ENCODE data around the gene BEND2. TPM values are rescaled to one million over a fixed set of nuclear protein-coding genes. Genes with fewer than 3 reads are reported as not detected.

Gene BEND2
- total RNA-seq (2021) (not detected in 3 replicates), Bru-seq, nascent RNA (not detected)
- long read RNA-seq, experiment 1 = 0 reads
- long read RNA-seq, experiment 2 = 0 reads
- long read RNA-seq, experiment 3 = 0 reads

DNA sequence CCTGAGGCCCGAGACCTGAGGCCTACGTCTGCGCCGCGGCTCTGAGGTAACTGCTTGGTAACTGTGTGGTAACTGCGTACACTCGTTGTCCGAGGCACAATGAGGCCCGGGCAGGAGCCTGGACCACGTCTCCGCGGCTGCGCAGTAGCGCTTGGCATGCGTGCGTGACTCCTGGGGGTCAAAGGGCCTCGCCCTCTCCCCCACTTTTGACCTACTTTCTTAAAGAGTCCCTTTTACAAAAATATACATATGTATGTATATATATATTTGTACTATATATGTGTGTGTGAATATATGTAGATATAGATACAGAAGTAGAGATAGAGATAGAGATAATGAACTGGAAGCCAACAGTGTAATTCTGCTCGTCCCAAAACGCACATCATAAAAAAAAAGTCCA is at the start of gene BEND2:
Gene BEND2, minus strand, starts transcription at position 101 of the 400 bp plus-strand sequence. CDS start 136 bp downstream, outside the sequence.
- ATAC-seq = no peak
- no peaks in the 10 kb centered on the region for H3K36me3 Mint-ChIP-seq
- CTCF ChIA-PET = no interaction called here
- no peak within 1 kb of the TSS for H3K4me3 Mint-ChIP-seq
- no peak within 1 kb of the TSS for H3K27ac Mint-ChIP-seq
- POLR2A ChIA-PET = no interaction called here
- TF ChIP-seq MYBL2 (CRISPR knock-in tag; IDR thresholded peaks at IDR 0.05) = no peak
- no peak for TF ChIP-seq RELA (CRISPR knock-in tag; IDR thresholded peaks at IDR 0.05; ENCODE audit: borderline replicate concordance)
- no peak for TF ChIP-seq NFATC4 (CRISPR knock-in tag; IDR thresholded peaks at IDR 0.05)
- TF ChIP-seq, protein P1, sequence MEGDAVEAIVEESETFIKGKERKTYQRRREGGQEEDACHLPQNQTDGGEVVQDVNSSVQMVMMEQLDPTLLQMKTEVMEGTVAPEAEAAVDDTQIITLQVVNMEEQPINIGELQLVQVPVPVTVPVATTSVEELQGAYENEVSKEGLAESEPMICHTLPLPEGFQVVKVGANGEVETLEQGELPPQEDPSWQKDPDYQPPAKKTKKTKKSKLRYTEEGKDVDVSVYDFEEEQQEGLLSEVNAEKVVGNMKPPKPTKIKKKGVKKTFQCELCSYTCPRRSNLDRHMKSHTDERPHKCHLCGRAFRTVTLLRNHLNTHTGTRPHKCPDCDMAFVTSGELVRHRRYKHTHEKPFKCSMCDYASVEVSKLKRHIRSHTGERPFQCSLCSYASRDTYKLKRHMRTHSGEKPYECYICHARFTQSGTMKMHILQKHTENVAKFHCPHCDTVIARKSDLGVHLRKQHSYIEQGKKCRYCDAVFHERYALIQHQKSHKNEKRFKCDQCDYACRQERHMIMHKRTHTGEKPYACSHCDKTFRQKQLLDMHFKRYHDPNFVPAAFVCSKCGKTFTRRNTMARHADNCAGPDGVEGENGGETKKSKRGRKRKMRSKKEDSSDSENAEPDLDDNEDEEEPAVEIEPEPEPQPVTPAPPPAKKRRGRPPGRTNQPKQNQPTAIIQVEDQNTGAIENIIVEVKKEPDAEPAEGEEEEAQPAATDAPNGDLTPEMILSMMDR (IDR thresholded peaks at IDR 0.05) = no peak
- no peak for TF ChIP-seq FOXP4 (CRISPR knock-in tag; IDR thresholded peaks at IDR 0.05)
- TF ChIP-seq ZNF423 (CRISPR knock-in tag; IDR thresholded peaks at IDR 0.05) = no peak
- TF ChIP-seq, protein P2, sequence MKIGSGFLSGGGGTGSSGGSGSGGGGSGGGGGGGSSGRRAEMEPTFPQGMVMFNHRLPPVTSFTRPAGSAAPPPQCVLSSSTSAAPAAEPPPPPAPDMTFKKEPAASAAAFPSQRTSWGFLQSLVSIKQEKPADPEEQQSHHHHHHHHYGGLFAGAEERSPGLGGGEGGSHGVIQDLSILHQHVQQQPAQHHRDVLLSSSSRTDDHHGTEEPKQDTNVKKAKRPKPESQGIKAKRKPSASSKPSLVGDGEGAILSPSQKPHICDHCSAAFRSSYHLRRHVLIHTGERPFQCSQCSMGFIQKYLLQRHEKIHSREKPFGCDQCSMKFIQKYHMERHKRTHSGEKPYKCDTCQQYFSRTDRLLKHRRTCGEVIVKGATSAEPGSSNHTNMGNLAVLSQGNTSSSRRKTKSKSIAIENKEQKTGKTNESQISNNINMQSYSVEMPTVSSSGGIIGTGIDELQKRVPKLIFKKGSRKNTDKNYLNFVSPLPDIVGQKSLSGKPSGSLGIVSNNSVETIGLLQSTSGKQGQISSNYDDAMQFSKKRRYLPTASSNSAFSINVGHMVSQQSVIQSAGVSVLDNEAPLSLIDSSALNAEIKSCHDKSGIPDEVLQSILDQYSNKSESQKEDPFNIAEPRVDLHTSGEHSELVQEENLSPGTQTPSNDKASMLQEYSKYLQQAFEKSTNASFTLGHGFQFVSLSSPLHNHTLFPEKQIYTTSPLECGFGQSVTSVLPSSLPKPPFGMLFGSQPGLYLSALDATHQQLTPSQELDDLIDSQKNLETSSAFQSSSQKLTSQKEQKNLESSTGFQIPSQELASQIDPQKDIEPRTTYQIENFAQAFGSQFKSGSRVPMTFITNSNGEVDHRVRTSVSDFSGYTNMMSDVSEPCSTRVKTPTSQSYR (CRISPR knock-in tag; IDR thresholded peaks at IDR 0.05) = no peak
- TF ChIP-seq ZNF232 (CRISPR knock-in tag; IDR thresholded peaks at IDR 0.05) = no peak
- no peak for TF ChIP-seq OVOL2 (CRISPR knock-in tag; IDR thresholded peaks at IDR 0.05; ENCODE audit: borderline replicate concordance)
- TF ChIP-seq ATF3 (CRISPR knock-in tag; conservative IDR thresholded peaks at IDR 0.05) = no peak
- no peak for TF ChIP-seq ATF2 (CRISPR knock-in tag; IDR thresholded peaks at IDR 0.05; ENCODE audit: borderline replicate concordance, low read depth)
- TF ChIP-seq FOXK1 (CRISPR knock-in tag; IDR thresholded peaks at IDR 0.05) = no peak
- TF ChIP-seq MLX (CRISPR knock-in tag; IDR thresholded peaks at IDR 0.05) = no peak
- TF ChIP-seq, protein P3, sequence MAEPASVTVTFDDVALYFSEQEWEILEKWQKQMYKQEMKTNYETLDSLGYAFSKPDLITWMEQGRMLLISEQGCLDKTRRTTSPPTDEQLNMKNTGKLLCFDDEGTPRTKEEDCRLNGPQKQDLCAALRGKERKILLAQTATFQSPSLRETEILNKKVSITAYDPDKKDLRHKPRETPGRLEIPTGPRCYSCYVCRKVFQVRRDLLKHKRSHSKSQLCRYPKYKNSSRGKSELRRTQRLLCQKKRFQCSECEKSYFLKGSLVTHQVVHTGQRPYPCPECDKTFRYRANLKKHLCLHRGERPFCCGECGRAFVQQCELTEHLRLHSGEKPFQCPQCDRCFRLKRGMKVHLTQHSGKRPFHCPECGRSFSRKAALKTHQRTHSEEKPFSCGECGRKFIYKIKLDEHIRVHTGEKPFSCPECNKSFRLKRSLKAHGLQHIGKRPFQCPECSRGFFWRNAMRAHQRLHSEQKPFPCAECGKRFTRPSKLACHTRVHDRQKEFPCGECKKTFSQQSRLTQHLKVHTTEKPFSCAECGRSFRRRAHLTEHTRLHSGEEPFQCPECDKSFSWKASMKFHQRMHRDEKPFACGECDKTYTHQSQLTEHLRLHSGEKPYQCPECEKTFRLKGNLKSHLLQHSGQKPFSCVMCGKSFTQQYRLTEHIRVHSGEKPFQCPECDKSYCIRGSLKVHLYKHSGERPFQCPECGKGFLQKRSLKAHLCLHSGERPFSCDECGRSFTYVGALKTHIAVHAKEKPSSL (CRISPR knock-in tag; conservative IDR thresholded peaks at IDR 0.05) = no peak
- H3K27me3 Mint-ChIP-seq (ENCODE audit: low read depth) = no peaks in the 10 kb centered on the region
- no peaks in the 10 kb centered on the region for H3K4me1 Mint-ChIP-seq
- DNase-seq (ENCODE audit: low spot score) = no peak
- 0 out of 2 replicates have a peak, but pooled peaks cover 6% of the 10 kb centered on the region for H3K9me3 Mint-ChIP-seq

Data from WTC11 (cell line).